K562 (cell line): ENCODE results near the gene CAPZB.
A peak's percentile ranks its signal among the peaks of the same experiment; 100 is the strongest.

Experiments
- ARHGAP35 ChIP-seq: fragments of 450-650 bp; IDR thresholded peaks from 2 replicates; pipeline ENCODE4 v1.6.1; 2018; ENCODE audit not compliant: partially characterized antibody
- EZH2 ChIP-seq: IDR thresholded peaks from 2 replicates; pipeline ENCODE4 v1.6.1; 2012; ENCODE audit warnings: low read depth, mild to moderate bottlenecking, inconsistent platforms, low read length, borderline replicate concordance
- JUN ChIP-seq, 2 experiments: sonication (generic) in 1 of 2; formaldehyde crosslinking in 1 of 2; IDR thresholded peaks; 2 replicates each; pipeline versions ENCODE4 v1.6.1 to v1.8.0; 2012 to 2022; ENCODE audit warnings: borderline replicate concordance in 2 of 2, mild to moderate bottlenecking in 2 of 2, improper control_type of control experiment in 1 of 2, low read depth in 1 of 2, low read length in 1 of 2, missing genetic modification reagents in 1 of 2
- NKRF ChIP-seq: fragments of 450-650 bp; IDR thresholded peaks from 2 replicates; pipeline ENCODE4 v1.6.1; 2016; ENCODE audit warnings: borderline replicate concordance
- NRF1 ChIP-seq, 2 experiments: fragments of 450-650 bp; IDR thresholded peaks in 1 of 2; conservative IDR thresholded peaks in 1 of 2; 2 replicates each; pipeline ENCODE4 v1.6.1; 2014; ENCODE audit warnings: mild to moderate bottlenecking in 2 of 2
- SAP30 ChIP-seq: fragments of 200-600 bp; sonication (generic); IDR thresholded peaks from 2 replicates; pipeline ENCODE4 v1.6.1; 2012; ENCODE audit warnings: borderline replicate concordance, low read depth, mild to moderate bottlenecking, moderate library complexity, low read length, control low read depth, inconsistent platforms; ENCODE audit not compliant: insufficient read depth, poor library complexity, severe bottlenecking
- TCF7 ChIP-seq: sonication (generic); IDR thresholded peaks from 2 replicates; pipeline ENCODE4 v1.6.1; 2016; ENCODE audit warnings: antibody characterized with exemption, borderline replicate concordance
- TOE1 ChIP-seq, 2 experiments: fragments of 450-650 bp in 1 of 2; sonication (generic) in 1 of 2; formaldehyde crosslinking in 1 of 2; IDR thresholded peaks; 2 replicates each; pipeline versions ENCODE4 v1.7.1 to v1.8.0; 2016 to 2022; ENCODE audit warnings: borderline replicate concordance in 2 of 2, mild to moderate bottlenecking in 2 of 2, antibody characterized with exemption in 1 of 2, inconsistent platforms in 1 of 2, low read depth in 1 of 2, missing genetic modification reagents in 1 of 2, moderate library complexity in 1 of 2
- ZNF76 ChIP-seq: fragments of 250-450 bp; sonication (Bioruptor Pico); IDR thresholded peaks from 2 replicates; pipeline ENCODE4 v1.4.0; 2020; ENCODE audit warnings: mild to moderate bottlenecking, moderate library complexity, borderline replicate concordance

GRCh38 chr1:19325368-19325957 is 159.9 kb downstream of the CAPZB start:
- TF ChIP-seq TOE1 (IDR thresholded peaks at IDR 0.05; ENCODE audit: borderline replicate concordance): 0 out of 2 replicates have a peak, but pooled peaks have one; percentile 27
- TF ChIP-seq TOE1 (CRISPR knock-in tag; IDR thresholded peaks at IDR 0.05; ENCODE audit: borderline replicate concordance, low read depth): no peak
- no peak for TF ChIP-seq NRF1 (conservative IDR thresholded peaks at IDR 0.05 in 1 of 2, IDR thresholded peaks at IDR 0.05 in 1 of 2)
- no peak for TF ChIP-seq NKRF
- no peak for TF ChIP-seq ZNF76
- no peak for TF ChIP-seq SAP30
- no peak for TF ChIP-seq ARHGAP35
- no peak for TF ChIP-seq TCF7
- TF ChIP-seq JUN (IDR thresholded peaks at IDR 0.05; ENCODE audit: borderline replicate concordance, low read depth, low read length): no peak
- TF ChIP-seq JUN (CRISPR knock-in tag; IDR thresholded peaks at IDR 0.05; ENCODE audit: borderline replicate concordance): no peak
- no peak for TF ChIP-seq EZH2
